Fibroblast of skin of back (primary cell): ENCODE results near the gene SIAE. TPM values are rescaled to one million over a fixed set of nuclear protein-coding genes. Genes with fewer than 3 reads are reported as not detected.

Experiments used
- DNase-seq: peaks from one replicate; pipeline ENCODE4 v3.0.0-alpha.2; 2013
- polyA plus RNA-seq, 2 experiments: library from polyadenylated mRNA; unstranded; fragments of 120-200 nt; gene quantifications; one replicate each; pipeline ENCODE4 v1.2.1, GENCODE V29; 2013; ENCODE audit not compliant: insufficient read length in 2 of 2

SIAE gene
- 6.5 TPM for polyA plus RNA-seq (2013, experiment 1 of 2; ENCODE audit: insufficient read length)
- polyA plus RNA-seq (2013, experiment 2 of 2; ENCODE audit: insufficient read length) = 8.8 TPM

DNA sequence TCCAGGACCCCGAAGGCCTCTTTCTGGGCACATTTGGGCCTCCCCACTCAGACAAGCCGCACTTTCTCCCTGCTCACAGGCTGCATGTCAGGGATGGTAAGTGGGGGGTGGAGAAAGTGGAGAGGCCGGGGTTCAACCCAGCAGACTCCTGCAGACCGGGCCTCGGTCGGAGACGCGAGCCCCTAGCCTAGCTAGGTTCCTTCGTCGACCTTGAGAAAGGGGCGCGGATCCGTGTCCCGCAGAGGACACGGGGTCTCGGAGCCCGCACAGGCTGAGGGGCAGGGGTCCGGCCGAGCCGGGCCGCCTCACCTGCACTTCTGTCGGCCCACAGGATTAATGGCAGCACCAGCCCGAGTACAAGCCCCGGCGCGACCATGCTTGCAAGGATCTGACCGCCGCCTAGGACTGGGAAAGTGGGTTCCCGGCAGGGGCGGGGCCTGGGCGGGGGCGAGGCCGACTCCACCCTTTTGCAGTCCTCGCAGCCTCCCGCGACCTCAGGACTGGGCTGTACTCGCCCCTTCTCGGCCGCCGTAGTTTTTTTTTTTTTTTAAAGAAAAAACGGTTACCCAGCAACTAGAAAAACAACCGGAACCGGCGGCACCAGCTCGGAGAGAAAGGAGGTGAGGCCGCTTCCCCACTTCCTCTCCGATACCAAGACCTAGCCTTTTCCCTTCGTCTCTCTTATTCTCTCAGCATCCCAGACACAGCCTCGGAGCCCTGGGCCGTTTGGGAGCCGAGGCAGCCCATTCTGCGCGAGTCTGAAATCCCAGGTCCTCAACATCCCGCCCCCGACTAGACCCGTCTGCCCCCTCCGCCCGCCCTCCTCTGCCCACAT, at the start of gene SIAE, which contains the start of gene SPA17:
TSS of gene SIAE (minus strand) at position 407 of the 835 bp plus-strand sequence. CDS start at position 376, 31 bp downstream.
TSS of gene SPA17 (plus strand) at position 572 of the 835 bp plus-strand sequence. CDS start 1,361 bp downstream, outside the sequence.
- peak; percentile 97 for DNase-seq

DNA sequence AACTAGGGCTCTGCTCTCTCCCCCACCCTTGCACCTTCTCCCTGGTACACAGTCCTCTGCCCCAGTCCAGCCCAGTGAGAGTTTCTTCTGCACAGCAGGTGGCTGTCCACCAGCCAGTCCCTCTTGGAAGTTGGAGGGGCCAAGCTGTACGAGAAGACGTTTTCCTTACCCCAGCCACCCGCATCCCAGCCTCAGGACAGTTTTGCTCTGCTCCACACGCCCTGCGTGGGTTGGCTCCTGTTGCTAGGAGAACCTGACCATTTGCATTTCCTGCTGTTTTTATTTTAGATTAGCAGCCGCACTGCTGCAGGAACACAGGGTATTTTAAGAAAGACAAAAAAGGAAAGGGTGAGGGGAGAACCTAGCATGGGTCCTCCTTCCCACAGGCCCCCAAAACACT, 48.6 kb upstream of the SIAE start:
- DNase-seq = no peak

GRCh38 chr11:124719534-124719933, 46.0 kb upstream of the SIAE start:
- DNase-seq = no peak

- DNase-seq = no peak
Measured at GRCh38 chr11:124718801-124719200, 45.3 kb upstream of the SIAE start.

DNA sequence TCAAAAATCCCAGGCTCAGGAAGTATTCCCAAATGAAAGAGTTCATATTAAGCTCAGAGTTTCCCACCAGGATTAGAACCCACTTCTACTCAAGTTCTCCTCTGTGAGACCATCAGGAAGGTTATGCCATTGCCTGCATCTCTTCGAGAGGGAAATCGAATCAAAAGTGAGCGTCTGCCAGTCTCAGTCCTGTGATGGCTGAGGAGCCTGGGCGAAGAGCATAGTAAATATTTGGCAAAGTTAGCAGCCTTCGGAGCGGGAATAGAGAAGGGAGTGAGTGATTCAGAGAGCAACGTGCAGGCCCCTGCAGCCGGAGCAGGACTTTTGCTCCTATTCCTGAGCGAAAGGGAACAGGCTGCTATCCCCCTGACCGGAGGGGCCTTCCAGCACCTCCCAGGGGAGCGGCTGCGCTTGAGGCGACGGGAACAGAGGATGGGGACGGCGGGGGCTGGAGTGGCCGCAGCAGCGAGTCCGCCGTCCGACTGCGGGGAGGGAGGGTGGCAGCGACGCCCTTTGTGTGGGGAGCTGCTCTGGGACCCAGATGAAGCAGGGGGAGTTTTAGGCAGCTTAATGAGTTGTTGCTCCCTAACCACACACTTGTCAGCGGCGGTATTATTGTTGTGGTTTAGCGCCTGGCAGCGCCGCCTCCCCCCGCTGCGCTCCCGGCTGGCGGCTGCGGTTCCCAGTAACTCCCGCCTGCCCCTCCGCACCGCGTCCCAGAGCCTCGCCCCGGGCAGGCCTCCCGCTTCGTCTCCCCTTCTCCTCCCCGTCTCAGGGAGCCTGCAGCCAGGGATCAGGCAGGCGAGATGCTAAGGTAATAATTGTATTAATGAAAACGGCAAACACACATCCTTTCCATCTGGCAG, 44.5 kb upstream of the SIAE start:
- peak; percentile 19 for DNase-seq

DNA sequence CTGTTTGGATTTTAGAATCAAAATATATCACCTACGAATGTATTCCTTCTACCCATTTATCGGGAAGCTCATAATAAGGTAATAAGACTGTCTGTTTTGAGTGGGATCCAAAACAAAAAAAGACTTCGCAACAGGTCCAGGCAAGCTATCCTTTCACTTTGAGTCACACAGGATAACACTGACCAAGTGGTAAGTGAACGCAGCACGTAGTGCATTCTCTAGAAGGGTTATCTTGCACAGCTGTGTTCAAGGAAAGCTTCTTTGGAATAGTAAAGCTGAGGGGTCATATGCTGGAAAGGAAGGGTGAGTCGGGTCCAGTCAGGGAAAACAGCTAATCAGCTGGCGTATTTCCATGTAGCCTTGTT, 43.9 kb upstream of the SIAE start:
- no peak for DNase-seq

- peak; percentile 12 for DNase-seq
Measured at GRCh38 chr11:124716591-124716990, 43.1 kb upstream of the SIAE start.

DNA sequence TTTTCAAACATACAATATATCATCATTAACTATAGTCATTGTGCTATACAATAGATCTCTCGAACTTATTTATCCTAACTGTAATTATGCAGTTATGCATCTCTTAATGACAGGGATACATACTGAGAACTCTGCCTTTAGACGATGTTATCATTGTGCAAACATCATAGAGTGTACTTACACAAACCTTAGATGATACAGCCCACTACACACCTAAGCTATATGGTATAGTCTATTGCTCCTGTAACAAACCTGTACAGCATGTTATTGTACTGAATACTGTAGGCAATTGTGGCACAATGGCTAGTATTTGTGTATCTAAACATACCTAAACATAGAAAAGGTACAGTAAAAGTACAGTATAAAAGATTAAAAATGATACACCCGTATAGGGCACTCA, 38.9 kb upstream of the SIAE start:
- no peak for DNase-seq

DNA sequence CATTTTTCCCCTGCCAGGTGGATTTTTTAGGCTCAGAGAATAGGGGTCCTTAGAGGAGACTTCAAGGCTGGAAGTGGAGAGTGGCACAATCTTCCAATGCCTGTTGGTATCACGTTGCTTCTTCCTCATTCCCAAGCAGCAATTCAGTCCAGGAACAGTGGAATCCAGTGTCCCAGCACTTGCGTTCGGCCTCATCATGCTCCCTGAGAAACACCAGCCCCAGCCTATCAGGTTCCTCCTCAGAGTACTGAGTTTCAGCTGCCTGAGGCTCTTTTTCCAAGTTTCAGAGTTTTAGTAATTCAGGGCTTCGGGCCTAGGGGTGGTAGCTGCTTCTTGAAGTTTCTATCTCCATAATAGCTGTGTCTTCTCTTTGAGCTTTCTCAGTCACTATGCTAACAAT, 34.3 kb upstream of the SIAE start:
- no peak for DNase-seq

- no peak for DNase-seq
Measured at GRCh38 chr11:124700028-124700427, 26.5 kb upstream of the SIAE start.

DNA sequence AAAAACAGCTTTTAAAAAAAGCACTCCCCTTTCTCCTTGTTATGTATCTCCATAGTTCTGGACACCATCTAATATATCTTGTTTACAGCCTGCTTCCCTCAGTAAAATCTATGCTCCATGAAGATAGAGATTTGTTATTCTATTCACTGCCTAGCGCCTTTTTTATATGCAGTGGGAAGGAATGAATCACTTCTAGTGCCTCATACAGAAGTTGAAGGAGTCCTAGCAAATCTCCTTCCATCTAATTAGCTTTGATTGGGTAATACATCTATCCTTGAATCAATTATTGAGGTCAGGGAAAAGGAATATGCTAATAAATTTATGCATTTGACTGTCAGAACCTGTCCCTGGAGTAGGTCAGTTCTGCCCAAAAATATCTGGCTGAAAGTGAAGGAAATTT, 26.0 kb upstream of the SIAE start:
- DNase-seq = no peak

DNA sequence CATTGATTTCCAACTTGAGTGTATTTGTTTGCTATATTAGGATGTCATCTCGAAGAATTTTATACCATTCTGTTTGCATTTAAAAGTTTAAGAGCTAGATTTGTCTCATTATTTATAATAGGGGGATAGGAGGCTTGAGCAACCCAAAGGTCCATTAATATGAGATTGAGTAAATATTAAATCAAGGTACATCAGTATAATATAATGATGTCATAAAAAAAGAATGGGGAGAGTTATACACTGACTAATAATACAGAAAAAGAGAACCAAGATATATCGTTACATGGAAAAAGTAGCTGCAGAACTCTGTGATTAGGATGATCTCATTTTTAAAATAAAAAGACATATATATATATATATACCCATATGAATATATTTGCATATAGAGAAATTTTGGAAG, 19.6 kb upstream of the SIAE start:
- DNase-seq = no peak

DNA sequence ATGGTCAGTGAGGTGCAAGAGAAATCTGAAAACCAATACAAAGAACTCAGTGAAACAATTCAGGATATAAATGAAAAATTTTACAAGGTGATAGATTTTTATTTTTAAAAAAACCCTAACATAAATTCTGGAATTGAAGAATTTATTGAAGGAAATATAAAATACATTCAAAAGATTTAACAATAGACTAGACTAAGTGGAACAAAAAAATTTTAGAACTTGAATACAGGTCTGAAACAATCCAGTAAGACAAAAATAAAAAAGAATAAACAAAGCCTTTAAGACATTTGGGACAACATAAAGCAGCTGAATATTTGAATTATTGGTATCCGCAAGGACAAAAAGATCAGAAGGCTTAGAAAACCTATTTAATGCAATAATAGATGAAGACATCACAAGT, 8.9 kb upstream of the SIAE start:
- DNase-seq = no peak

- no peak for DNase-seq
Measured at GRCh38 chr11:124681421-124681820, 7.9 kb upstream of the SIAE start.

DNA sequence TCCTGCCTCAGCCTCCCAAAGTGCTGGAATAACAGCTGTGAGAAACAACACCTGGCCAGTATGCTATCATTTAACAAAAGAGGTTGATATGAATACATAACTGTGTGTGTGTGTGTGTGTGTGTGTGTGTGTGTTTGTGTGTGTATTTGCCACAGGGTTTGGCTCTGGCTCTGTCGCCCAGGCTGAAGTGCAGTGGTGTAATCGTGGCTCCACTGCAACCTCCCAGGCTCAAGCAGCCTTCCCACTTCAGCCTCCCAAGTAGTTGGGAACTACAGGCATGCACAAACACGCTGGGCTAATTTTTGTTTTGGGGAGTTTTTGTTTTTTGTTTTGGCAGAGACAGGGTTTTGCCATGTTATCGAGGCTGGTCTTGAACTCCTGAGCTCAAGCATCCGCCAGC, 4.9 kb upstream of the SIAE start:
- no peak for DNase-seq

DNA sequence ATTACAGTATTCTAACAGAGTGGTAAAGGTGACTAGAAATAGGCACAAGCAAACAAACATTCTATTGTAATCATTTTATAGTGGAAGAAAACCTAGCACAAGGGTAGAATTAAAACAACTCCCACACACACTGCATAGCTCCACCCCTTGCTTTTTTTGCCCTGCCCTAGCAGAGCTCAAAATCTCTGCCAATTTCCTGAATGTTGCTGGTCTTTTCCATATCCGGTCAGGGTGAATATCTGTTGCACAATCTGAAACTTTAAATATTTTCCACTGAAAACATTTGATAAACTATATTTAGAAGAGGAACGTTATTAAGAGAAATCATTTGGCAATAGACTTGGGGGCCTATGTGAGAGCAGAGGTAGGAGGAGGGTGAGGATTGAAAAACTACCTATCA, 2.8 kb upstream of the SIAE start:
- no peak for DNase-seq

GRCh38 chr11:124674571-124674970, 1.0 kb upstream of the SIAE start:
- DNase-seq = no peak

DNA sequence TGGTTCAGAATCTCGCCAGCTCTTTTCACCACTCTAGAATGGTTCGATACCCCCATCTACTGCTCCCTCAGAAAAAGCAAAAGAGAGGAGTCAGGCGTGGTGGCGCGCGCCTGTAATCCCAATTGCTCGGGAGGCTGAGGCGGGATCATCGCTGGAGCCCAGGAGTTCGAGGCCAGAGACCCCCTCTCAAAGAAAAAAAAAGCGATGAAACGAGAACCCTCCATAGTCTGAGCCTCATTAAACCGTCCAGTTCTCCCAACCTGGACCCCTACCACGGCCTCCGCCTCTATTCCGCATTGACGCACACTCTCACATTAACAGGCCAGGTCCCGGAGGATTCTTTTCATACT, 604 bp upstream of the SIAE start:
- DNase-seq = no peak

DNA sequence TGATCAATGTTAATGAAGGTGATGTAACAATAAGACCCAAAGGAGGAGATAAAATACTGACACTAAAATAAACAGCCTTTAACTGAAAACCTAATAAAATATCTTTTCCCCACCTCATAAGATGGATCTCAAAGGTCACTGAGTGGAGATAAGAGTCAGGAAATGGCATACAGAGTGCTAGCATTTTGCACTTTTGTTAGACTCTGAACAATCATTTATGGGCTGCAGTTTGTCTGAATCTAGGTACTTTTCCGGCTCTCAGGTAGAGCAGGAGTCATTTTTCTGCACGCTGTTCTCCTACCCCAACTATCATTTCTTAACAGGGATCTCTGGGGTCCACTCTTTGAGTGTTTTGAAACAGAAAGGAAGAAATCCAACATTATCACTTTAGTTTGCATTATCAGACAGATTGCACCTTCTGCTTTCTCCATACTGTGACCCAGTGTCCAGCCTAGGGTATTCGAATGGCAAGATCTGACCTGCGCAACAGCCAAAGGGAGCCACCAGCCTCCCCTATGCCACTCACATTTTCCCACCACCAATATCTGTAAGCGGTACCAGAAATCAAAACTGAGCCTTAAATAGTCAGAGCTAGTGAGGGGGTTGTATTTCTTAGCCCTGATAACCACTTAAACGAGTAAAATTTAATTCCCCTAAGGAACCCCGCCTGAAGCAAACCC, 863 bp downstream of the SIAE start:
- no peak for DNase-seq

DNA sequence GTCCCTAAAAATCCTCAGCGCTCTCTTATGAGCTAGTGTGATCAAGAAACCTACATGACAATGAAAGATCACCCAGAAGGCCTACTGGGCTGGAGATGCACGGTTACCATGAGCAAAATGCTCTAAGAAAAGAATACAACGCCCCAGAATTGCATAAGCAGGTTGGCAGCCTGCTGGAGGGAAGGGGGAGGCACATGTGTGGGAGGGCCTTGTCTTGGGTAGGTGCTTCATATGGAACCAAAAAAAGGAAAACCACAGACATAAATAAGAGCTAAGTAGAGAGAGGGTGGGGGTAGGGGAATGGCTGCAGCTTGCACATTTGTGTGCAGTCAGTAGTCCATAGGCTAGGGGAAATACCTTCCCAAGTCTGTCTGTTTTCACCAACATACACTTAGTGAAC, 2.8 kb downstream of the SIAE start:
- DNase-seq = no peak

GRCh38 chr11:124669193-124669592, 4.3 kb downstream of the SIAE start:
- DNase-seq = peak; percentile 28

DNA sequence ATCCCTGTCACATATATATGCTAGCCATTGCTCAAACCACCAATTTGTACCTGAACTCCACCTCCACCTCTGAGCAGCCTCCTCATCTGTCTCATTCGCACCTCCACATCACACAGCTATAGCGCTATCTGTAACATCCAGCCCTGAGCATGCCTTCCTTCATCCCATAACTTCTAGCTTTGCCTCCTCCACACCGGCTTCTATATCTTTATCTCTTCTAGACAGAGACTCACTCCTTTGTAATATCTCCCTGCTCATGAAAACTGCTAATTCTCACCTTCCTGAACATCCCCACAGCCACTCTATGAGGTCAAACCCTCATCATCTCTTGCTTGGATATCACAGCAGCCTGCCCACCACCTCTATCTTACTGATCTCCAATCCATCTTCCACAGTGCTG, 5.9 kb downstream of the SIAE start:
- DNase-seq = no peak

- no peak for DNase-seq
Measured at GRCh38 chr11:124663861-124664260, 9.7 kb downstream of the SIAE start.
